Fibroblast of lung (primary cell): ENCODE data around the gene MBD5. TPM values are rescaled to one million over a fixed set of nuclear protein-coding genes. Genes with fewer than 3 reads are reported as not detected.

Source experiments
- DNase-seq, 2 donors: peaks; one replicate each; pipeline versions ENCODE4 v3.0.0 to v3.0.0-alpha.2; 2010; ENCODE audit warnings: low read depth in 2 of 2
- H2AFZ ChIP-seq: 2 replicates; pipeline ENCODE4 v1.5.1; 2012; ENCODE audit warnings: low read length, control low read depth, inconsistent platforms
- H3K27ac ChIP-seq: 2 replicates; pipeline ENCODE4 v1.5.1; 2011; ENCODE audit warnings: low read length, control low read depth; ENCODE audit not compliant: insufficient read depth
- H3K27me3 ChIP-seq: 2 replicates; pipeline ENCODE4 v1.5.1; 2011; ENCODE audit warnings: mild to moderate bottlenecking, low read length; ENCODE audit not compliant: control insufficient read depth, insufficient read depth
- H3K36me3 ChIP-seq: 2 replicates; pipeline ENCODE4 v1.5.1; 2011; ENCODE audit warnings: low read length; ENCODE audit not compliant: control insufficient read depth, insufficient read depth
- H3K4me1 ChIP-seq: 2 replicates; pipeline ENCODE4 v1.5.1; 2011; ENCODE audit warnings: low read length; ENCODE audit not compliant: control insufficient read depth, insufficient read depth; ENCODE audit errors: extremely low read depth
- H3K4me2 ChIP-seq: 2 replicates; pipeline ENCODE4 v1.5.1; 2011; ENCODE audit warnings: low read length, control low read depth; ENCODE audit not compliant: insufficient read depth; ENCODE audit errors: extremely low read depth
- H3K4me3 ChIP-seq, 4 experiments: fragments of 200-600 bp in 1 of 4; sonication (generic) in 1 of 4; replicated peaks in 1 of 4; 2 replicates each; pipeline ENCODE4 v1.5.1; 2011 to 2016; ENCODE audit warnings: low read length in 4 of 4, low read depth in 3 of 4, mild to moderate bottlenecking in 3 of 4, control low read depth in 2 of 4, inconsistent platforms in 1 of 4, mixed read lengths in 1 of 4; ENCODE audit not compliant: insufficient read depth in 1 of 4; ENCODE audit errors: control extremely low read depth in 1 of 4
- H3K79me2 ChIP-seq: 2 replicates; pipeline ENCODE4 v1.5.1; 2012; ENCODE audit warnings: mild to moderate bottlenecking, low read length, inconsistent platforms; ENCODE audit not compliant: control insufficient read depth, insufficient read depth
- H3K9ac ChIP-seq: 2 replicates; pipeline ENCODE4 v1.5.1; 2011; ENCODE audit warnings: mild to moderate bottlenecking, low read length, control low read depth; ENCODE audit not compliant: insufficient read depth
- H3K9me3 ChIP-seq: 2 replicates; pipeline ENCODE4 v1.5.1; 2012; ENCODE audit warnings: low read depth, low read length; ENCODE audit not compliant: control insufficient read depth, insufficient read depth
- H4K20me1 ChIP-seq: 2 replicates; pipeline ENCODE4 v1.5.1; 2011; ENCODE audit warnings: low read length; ENCODE audit not compliant: control insufficient read depth, insufficient read depth; ENCODE audit errors: extremely low read depth
- CTCF ChIP-seq, 2 donors: IDR thresholded peaks in 1 of 2; conservative IDR thresholded peaks in 1 of 2; 1 replicate in 1 of 2; 2 replicates in 1 of 2; pipeline ENCODE4 v1.5.1; 2011 to 2012; ENCODE audit warnings: low read length in 2 of 2, control low read depth in 1 of 2, inconsistent platforms in 1 of 2, low read depth in 1 of 2, mild to moderate bottlenecking in 1 of 2
- EZH2 ChIP-seq: IDR thresholded peaks from 2 replicates; pipeline ENCODE4 v1.5.1; 2012; ENCODE audit warnings: low read length, control low read depth, mild to moderate bottlenecking; ENCODE audit errors: missing control alignments
- polyA plus RNA-seq, 2 donors: library from polyadenylated mRNA; depleted of rRNA in 1 of 2; stranded (reverse) in 1 of 2; unstranded in 1 of 2; fragments of >200 nt; gene quantifications; 2 replicates each; pipeline ENCODE4 v1.2.1, GENCODE V29; 2011 to 2012; ENCODE audit warnings: missing spikeins in 1 of 2
- total RNA-seq: library from RNA; depleted of rRNA; stranded (reverse); fragments of >200 nt; gene quantifications from 2 replicates; pipeline ENCODE4 v1.2.1, GENCODE V29; 2014

MBD5 gene
- total and polyA plus RNA-seq, 2 donors (not counting 1 experiment from before 2014, with no cell fraction given) = 26.1 to 32.4 TPM

- Histone ChIP-seq H4K20me1 (peaks cover 2% of the 10 kb centered on the region), H3K27me3 (no peaks in the 10 kb centered on the region), H3K79me2 (peaks cover 26% of the 10 kb centered on the region), H3K4me3 (no peak overlapping the region), H3K9me3 (no peaks in the 10 kb centered on the region), H3K9ac (no peak overlapping the region), H3K4me1 (no peaks in the 10 kb centered on the region), H3K36me3 (no peaks in the 10 kb centered on the region), H3K27ac (no peak overlapping the region), H2AFZ (no peak overlapping the region), H3K4me2 (no peak overlapping the region)
- DNase-seq = peak in 1 of 2 donors; percentile 29
- no peak for TF ChIP-seq EZH2
- TF ChIP-seq CTCF (conservative IDR thresholded peaks at IDR 0.05 in 1 of 2, IDR thresholded peaks at IDR 0.05 in 1 of 2; ENCODE audit: low read depth in 1 of 2, low read length in 2 of 2) = no peak
Measured at GRCh38 chr2:148028781-148029180, 7.9 kb downstream of the MBD5 start.

GRCh38 chr2:148031152-148031551 lies 10.3 kb downstream of the MBD5 start:
- Histone ChIP-seq H3K9me3 (no peaks in the 10 kb centered on the region), H3K4me2 (no peak overlapping the region), H3K36me3 (no peaks in the 10 kb centered on the region), H3K4me1 (no peaks in the 10 kb centered on the region), H3K9ac (no peak overlapping the region), H3K27me3 (no peaks in the 10 kb centered on the region), H3K79me2 (peaks cover 14% of the 10 kb centered on the region), H2AFZ (no peak overlapping the region), H3K27ac (no peak overlapping the region), H3K4me3 (no peak overlapping the region), H4K20me1 (no peaks in the 10 kb centered on the region)
- TF ChIP-seq CTCF (conservative IDR thresholded peaks at IDR 0.05 in 1 of 2, IDR thresholded peaks at IDR 0.05 in 1 of 2; ENCODE audit: low read depth in 1 of 2, low read length in 2 of 2) = no peak
- TF ChIP-seq EZH2 = no peak
- DNase-seq = no peak

- Histone ChIP-seq H3K9ac (no peak overlapping the region), H3K79me2 (peaks cover 10% of the 10 kb centered on the region), H3K4me3 (no peak overlapping the region), H3K9me3 (no peaks in the 10 kb centered on the region), H3K27me3 (no peaks in the 10 kb centered on the region), H3K36me3 (no peaks in the 10 kb centered on the region), H3K4me2 (no peak overlapping the region), H2AFZ (no peak overlapping the region), H3K4me1 (no peaks in the 10 kb centered on the region), H3K27ac (no peak overlapping the region), H4K20me1 (no peaks in the 10 kb centered on the region)
- TF ChIP-seq CTCF (conservative IDR thresholded peaks at IDR 0.05 in 1 of 2, IDR thresholded peaks at IDR 0.05 in 1 of 2; ENCODE audit: low read depth in 1 of 2, low read length in 2 of 2) (no peak), EZH2 (no peak)
- DNase-seq = no peak
Measured at GRCh38 chr2:148032215-148032614, 11.3 kb downstream of the MBD5 start.
